RCC 7860 (cell line): ENCODE data around the gene CXCL5.
A peak's percentile ranks its signal among the peaks of the same experiment; 100 is the strongest.
"Not testable (repeated sequence)": the region's sequence is repeated elsewhere in the genome, so short reads cannot be mapped to it uniquely, and the experiment has no call there.

Source experiments
- DNase-seq: peaks from one replicate; pipeline ENCODE4 v3.0.0-alpha.2; 2015; ENCODE audit warnings: low spot score
- FAIRE-seq: peaks from 2 replicates; lab custom pipeline; 2012; peaks lifted over from hg19 to GRCh38; lab: Jason Lieb, UNC

Gene CXCL5

GRCh38 chr4:74015126-74015780 lies 16.8 kb upstream of the CXCL5 start:
- DNase-seq: no peak
- FAIRE-seq: no peak

GRCh38 chr4:74014332-74014731 lies 15.9 kb upstream of the CXCL5 start:
- FAIRE-seq: no peak
- DNase-seq: no peak

- FAIRE-seq (no peak), DNase-seq (no peak)
Measured at GRCh38 chr4:74013264-74013663, 14.8 kb upstream of the CXCL5 start.

GRCh38 chr4:74012130-74012529 lies 13.7 kb upstream of the CXCL5 start:
- DNase-seq (no peak), FAIRE-seq (no peak)

- DNase-seq: no peak
- FAIRE-seq: no peak
Measured at GRCh38 chr4:74009307-74009706, 10.8 kb upstream of the CXCL5 start.

- FAIRE-seq (peak; percentile 97), DNase-seq (peak; percentile 90)
Measured at GRCh38 chr4:74006009-74006476, 7.6 kb upstream of the CXCL5 start.

- peak; percentile 52 for DNase-seq
- FAIRE-seq: no peak
Measured at GRCh38 chr4:74005528-74005927, 7.1 kb upstream of the CXCL5 start.

GRCh38 chr4:74004668-74005067 lies 6.2 kb upstream of the CXCL5 start:
- FAIRE-seq: no peak
- no peak for DNase-seq

GRCh38 chr4:74000301-74000700 lies 1.8 kb upstream of the CXCL5 start:
- FAIRE-seq (no peak), DNase-seq (no peak)

- no peak for DNase-seq
- FAIRE-seq: no peak
Measured at GRCh38 chr4:73992050-73992449, 6.4 kb downstream of the CXCL5 start.

GRCh38 chr4:73991742-73992000 lies 6.8 kb downstream of the CXCL5 start:
- DNase-seq: no peak
- FAIRE-seq: no peak

- no peak for FAIRE-seq
- DNase-seq: no peak
Measured at GRCh38 chr4:73990988-73991741, 7.3 kb downstream of the CXCL5 start.

GRCh38 chr4:73989928-73990327 lies 8.5 kb downstream of the CXCL5 start:
- DNase-seq (no peak), FAIRE-seq (no peak)

GRCh38 chr4:73989031-73989430 lies 9.4 kb downstream of the CXCL5 start:
- DNase-seq (no peak), FAIRE-seq (no peak)

- FAIRE-seq (no peak), DNase-seq (no peak)
Measured at GRCh38 chr4:73988061-73988460, 10.4 kb downstream of the CXCL5 start, which contains the start of gene PPBP. TSS of gene PPBP (minus strand) at chr4:73988190. CDS start at chr4:73988103, 87 bp downstream.

- DNase-seq: no peak
- FAIRE-seq: no peak
Measured at GRCh38 chr4:73985528-73985852, 13.0 kb downstream of the CXCL5 start.

- DNase-seq (no peak), FAIRE-seq (no peak)
Measured at GRCh38 chr4:73984736-73985527, 13.5 kb downstream of the CXCL5 start.

- FAIRE-seq: not testable (repeated sequence)
Measured at GRCh38 chr4:73981175-73981574, 17.3 kb downstream of the CXCL5 start.

GRCh38 chr4:73979407-73979957 lies 19.0 kb downstream of the CXCL5 start:
- no peak for FAIRE-seq
- DNase-seq: no peak

More at GRCh38 chr4:73981175-73981574, 17.3 kb downstream of the CXCL5 start:
- DNase-seq: not testable (repeated sequence)

GRCh38 chr4:73978886-73979285 lies 19.6 kb downstream of the CXCL5 start:
- peak; percentile 25 for DNase-seq

GRCh38 chr4:73976716-73977115 lies 21.8 kb downstream of the CXCL5 start:
- DNase-seq (no peak), FAIRE-seq (no peak)

More at GRCh38 chr4:73978886-73979285, 19.6 kb downstream of the CXCL5 start:
- FAIRE-seq: peak; percentile 36
